Measurements from ENCODE around the gene ZNF628. TPM values are rescaled to one million over a fixed set of nuclear protein-coding genes. Genes with fewer than 3 reads are reported as not detected.

ZNF628 gene
- total RNA-seq, 1 donor from 2014 or later = 13.2 TPM

DNA sequence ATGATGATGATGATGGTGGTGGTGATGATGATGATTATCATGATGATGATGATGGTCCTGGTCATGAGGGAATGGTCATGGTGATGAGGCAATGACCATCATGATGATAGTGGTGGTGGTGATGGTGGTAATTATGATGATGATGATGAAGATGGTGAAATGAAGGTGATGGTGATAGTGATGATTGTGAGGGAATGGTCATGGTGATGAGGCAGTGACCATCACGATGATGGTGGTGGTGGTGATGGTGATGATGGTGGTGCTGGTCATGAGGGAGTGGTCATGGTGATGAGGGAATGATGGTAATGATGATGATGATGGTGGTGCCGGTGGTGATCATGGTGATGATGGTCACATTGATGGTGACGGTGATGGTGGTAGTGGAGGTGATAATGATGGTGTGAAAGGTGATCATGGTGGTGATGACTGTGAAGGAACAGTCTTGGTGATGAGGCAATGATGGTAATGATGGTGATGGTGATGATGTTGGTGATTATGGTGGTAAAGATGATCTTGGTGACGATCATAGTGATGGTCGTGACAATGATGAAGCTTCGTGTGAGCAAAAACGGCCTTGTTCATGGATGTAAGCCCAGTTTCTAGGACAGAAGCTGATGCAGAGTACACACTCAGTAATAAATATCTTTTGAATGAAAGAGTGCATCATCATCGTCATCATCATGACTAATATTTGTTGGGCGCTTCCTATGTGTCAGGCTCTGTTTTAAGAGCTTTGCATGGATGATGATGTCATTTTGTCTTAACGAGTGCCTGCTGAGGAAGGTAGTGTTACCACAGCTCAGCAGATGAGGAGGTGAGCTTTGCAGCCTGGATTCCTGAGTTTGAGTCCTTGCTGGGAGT, 43.3 kb downstream of the ZNF628 start:
- intact Hi-C loops (cut with DNase I) = no loop called here
- no peaks in the 10 kb centered on the region for H3K36me3 ChIP-seq
- no peaks in the 10 kb centered on the region for H3K27me3 ChIP-seq
- H3K4me1 ChIP-seq = peaks cover 0 to 12% of the 10 kb centered on the region in 2 donors
- no peak overlapping the region for H3K27ac ChIP-seq
- H3K4me3 ChIP-seq = no peak overlapping the region
- H3K9me3 ChIP-seq = no peaks in the 10 kb centered on the region
- DNase-seq (ENCODE audit: low spot score in 2 of 2) = no peak
- TF ChIP-seq, protein P1, sequence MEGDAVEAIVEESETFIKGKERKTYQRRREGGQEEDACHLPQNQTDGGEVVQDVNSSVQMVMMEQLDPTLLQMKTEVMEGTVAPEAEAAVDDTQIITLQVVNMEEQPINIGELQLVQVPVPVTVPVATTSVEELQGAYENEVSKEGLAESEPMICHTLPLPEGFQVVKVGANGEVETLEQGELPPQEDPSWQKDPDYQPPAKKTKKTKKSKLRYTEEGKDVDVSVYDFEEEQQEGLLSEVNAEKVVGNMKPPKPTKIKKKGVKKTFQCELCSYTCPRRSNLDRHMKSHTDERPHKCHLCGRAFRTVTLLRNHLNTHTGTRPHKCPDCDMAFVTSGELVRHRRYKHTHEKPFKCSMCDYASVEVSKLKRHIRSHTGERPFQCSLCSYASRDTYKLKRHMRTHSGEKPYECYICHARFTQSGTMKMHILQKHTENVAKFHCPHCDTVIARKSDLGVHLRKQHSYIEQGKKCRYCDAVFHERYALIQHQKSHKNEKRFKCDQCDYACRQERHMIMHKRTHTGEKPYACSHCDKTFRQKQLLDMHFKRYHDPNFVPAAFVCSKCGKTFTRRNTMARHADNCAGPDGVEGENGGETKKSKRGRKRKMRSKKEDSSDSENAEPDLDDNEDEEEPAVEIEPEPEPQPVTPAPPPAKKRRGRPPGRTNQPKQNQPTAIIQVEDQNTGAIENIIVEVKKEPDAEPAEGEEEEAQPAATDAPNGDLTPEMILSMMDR (IDR thresholded peaks at IDR 0.05) = no peak

DNA sequence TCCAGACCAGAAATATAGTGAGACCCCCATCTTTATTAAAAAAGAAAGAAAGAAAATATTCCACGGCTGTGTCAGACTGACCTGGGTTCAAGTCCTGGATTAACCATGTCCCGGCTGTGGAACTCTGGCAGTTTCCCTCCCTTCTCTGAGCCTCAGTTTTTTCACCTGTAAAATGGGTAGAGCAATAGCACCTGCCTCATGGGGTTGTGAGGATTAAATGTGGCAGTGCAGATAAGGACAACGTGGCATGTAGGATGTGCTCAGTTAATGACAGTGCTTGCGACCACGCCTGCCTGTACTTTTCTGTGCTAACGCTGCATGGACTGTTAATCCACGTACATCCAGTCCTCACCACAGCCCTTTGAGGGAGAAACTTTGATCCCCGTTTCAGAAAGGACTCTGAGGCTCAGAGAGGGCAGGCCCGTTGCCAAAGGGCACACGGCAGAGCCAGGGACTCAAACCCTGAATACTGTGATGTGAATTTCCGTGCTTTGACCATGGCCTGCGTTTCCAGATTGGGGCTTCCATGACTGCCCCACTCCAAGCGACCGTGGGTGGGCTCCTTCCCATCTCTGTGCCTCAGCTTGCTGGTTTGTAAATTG, 44.4 kb downstream of the ZNF628 start:
- Histone ChIP-seq H3K4me1 (peaks cover 0 to 12% of the 10 kb centered on the region in 2 donors), H3K4me3 (no peak overlapping the region), H3K9me3 (no peaks in the 10 kb centered on the region), H3K27me3 (no peaks in the 10 kb centered on the region), H3K27ac (no peak overlapping the region), H3K36me3 (no peaks in the 10 kb centered on the region)
- TF ChIP-seq, protein P1 (IDR thresholded peaks at IDR 0.05) = no peak
- no peak for DNase-seq (ENCODE audit: low spot score in 2 of 2)
- intact Hi-C loops (cut with DNase I) = no loop called here

DNA sequence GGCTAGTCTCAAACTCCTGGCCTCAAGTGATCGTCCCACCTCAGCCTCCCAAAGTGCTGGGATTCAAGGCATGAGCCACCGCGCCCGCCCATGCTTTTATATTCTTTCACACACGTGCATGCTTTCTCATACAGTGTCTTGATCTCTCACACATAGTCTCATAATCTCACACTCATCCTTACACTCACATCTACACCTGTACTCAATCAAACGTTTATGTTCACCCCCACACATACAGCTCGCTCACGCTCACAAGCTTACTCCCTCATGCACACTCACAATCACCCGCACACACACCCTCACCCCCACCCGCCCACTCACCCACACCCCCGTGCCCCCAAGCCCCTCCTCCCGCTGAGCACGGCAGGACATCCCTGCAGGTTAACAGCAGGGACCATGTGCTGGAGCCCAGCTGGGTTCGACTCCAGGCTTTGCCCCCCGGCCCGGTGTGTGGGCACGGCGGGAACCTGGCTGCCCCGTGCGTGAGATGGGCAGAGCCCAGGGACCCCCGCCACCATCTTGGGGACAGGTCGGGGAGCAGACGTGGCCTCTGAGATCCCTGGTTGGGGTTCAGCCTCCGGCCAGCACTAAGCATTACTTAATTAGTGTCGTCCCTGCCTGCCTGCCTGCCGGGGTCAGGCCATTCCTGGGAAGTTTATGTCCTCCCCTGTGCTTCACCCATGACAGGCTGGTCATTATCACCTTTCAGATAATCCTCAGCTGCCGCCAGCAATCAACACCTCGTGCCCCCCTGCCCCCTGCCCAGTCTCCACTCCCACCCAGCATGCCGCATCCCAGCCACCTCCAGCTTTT, 49.1 kb downstream of the ZNF628 start:
- no peak overlapping the region for H3K27ac ChIP-seq
- H3K36me3 ChIP-seq = no peaks in the 10 kb centered on the region
- DNase-seq (ENCODE audit: low spot score in 2 of 2) = no peak
- peaks cover 12% of the 10 kb centered on the region for H3K27me3 ChIP-seq
- no peak overlapping the region for H3K4me3 ChIP-seq
- intact Hi-C loops (cut with DNase I) = no loop called here
- peaks cover 0 to 7% of the 10 kb centered on the region in 2 donors for H3K4me1 ChIP-seq
- no peaks in the 10 kb centered on the region for H3K9me3 ChIP-seq
- TF ChIP-seq, protein P1 (IDR thresholded peaks at IDR 0.05) = no peak

DNA sequence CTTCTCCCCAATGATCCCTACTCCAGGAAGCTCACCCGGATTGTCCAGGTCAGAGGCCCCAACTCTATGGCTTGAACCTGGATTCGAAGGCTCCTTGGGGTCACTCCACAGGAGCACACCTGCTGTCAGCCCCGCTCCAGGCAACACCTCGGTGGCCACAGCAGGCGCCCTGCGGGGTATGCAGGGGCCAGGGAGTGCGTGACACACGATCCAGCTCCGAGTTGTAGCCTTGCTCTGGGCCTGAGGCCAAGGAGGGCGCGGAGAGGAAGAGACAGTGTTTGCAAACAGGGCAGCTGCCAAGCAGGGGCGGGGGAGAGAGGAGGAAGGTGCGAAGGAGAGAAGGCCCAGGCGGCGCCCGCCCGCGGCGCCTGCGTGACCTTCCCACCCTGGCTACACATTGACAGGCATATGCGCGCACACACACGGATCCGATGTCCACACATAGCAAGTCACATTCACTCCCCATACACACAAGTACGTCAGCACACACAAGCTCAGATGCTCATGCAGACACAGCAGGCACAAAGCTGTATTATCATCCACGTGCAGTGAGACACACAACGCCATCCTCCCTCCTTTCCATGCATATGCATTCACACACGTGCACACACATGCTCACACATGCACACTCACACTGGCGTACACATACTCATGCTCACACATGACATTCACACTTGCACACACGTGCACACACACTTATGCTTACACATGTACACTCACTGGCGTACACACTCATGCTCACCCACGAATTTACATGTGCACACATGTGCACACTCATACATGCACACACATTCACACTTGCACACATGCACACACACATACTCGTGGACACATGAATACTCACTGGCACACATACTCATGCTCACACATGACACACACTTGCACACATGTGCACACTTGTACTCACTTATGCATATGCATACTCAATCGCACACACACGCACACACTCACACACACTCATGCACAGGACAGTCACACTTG, 50.1 kb downstream of the ZNF628 start:
- peaks cover 0 to 7% of the 10 kb centered on the region in 2 donors for H3K4me1 ChIP-seq
- TF ChIP-seq, protein P1 (IDR thresholded peaks at IDR 0.05) = no peak
- H3K9me3 ChIP-seq = no peaks in the 10 kb centered on the region
- H3K36me3 ChIP-seq = no peaks in the 10 kb centered on the region
- intact Hi-C loops (cut with DNase I) = no loop called here
- no peak for DNase-seq (ENCODE audit: low spot score in 2 of 2)
- no peak overlapping the region for H3K27ac ChIP-seq
- no peak overlapping the region for H3K4me3 ChIP-seq
- H3K27me3 ChIP-seq = peaks cover 12% of the 10 kb centered on the region

Measured in ascending aorta (tissue), 2 donors.